Measurements from ENCODE around the gene SMYD3. TPM values are rescaled to one million over a fixed set of nuclear protein-coding genes. Genes with fewer than 3 reads are reported as not detected.

Gene SMYD3
- total and polyA plus RNA-seq, 2 of the 4 experiments (the other 2 are of a cell fraction): 26.5 to 37.6 TPM

- Histone ChIP-seq H2AK9ac (replicated peaks; ENCODE audit: low read depth, low read length, poor library complexity) (no peak overlapping the region), H2BK5ac (ENCODE audit: low read depth, low read length, poor library complexity, severe bottlenecking) (no peak overlapping the region), H3K4me3 (ENCODE audit: insufficient read depth, low read depth, low read length) (no peak overlapping the region), H3K4me2 (ENCODE audit: low read depth, low read length) (no peak overlapping the region), H2AK5ac (ENCODE audit: low read depth, low read length) (peak overlapping the region; percentile 76; the same call in 1 of the 2 replicates), H3K36me3 (ENCODE audit: control insufficient read depth, insufficient read depth, low read length) (no peaks in the 10 kb centered on the region), H3K4me1 (ENCODE audit: control insufficient read depth, insufficient read depth, low read length) (peaks cover 21% of the 10 kb centered on the region), H3K9me1 (ENCODE audit: insufficient read depth, low read length) (peaks cover 7% of the 10 kb centered on the region; the same call in 1 of the 2 replicates), H3K18ac (ENCODE audit: low read depth, low read length) (peak overlapping the region; percentile 19; the same call in 1 of the 2 replicates), H4K8ac (ENCODE audit: low read depth in 2 of 2, low read length in 2 of 2) (no peak overlapping the region; a peak in 1 of 4 replicates), H3K23ac (ENCODE audit: low read depth, low read length) (no peak overlapping the region), H3K4ac (ENCODE audit: low read depth, low read length) (no peak overlapping the region), H2AFZ (replicated peaks; ENCODE audit: low read length, poor library complexity) (no peak overlapping the region), H3K27ac (ENCODE audit: insufficient read depth, low read length) (no peak overlapping the region), H3K27me3 (ENCODE audit: control insufficient read depth, insufficient read depth, low read length) (no peaks in the 10 kb centered on the region), H3K79me1 (ENCODE audit: low read depth in 1 of 2, low read length in 2 of 2) (no peaks in the 10 kb centered on the region), H4K5ac (ENCODE audit: low read depth, low read length) (peak overlapping the region; percentile 12; the same call in 1 of the 2 replicates), H3K56ac (ENCODE audit: extremely low read depth, insufficient read depth, low read length) (no peak overlapping the region), H4K20me1 (ENCODE audit: insufficient read depth, low read length) (no peaks in the 10 kb centered on the region), H4K91ac (ENCODE audit: insufficient read depth, low read depth, low read length) (peak overlapping the region; percentile 28; the same call in 1 of the 2 replicates), H3K9ac (ENCODE audit: low read depth, low read length) (no peak overlapping the region), H3K14ac (replicated peaks; ENCODE audit: low read depth, low read length) (no peak overlapping the region), H3K9me3 (ENCODE audit: control insufficient read depth, insufficient read depth, low read length) (no peaks in the 10 kb centered on the region), H2BK15ac (ENCODE audit: low read depth, low read length) (peak overlapping the region; percentile 83; the same call in 2 of the 3 replicates), H2BK20ac (ENCODE audit: low read depth, low read length) (0 out of 2 replicates have a peak overlapping the region, but pooled peaks have one; percentile 20), H2BK120ac (ENCODE audit: low read depth, low read length) (no peak overlapping the region)
- DNase-seq (no peak), ATAC-seq (ENCODE audit: low read depth) (no peak)
- TF ChIP-seq CEBPB (IDR thresholded peaks at IDR 0.05; ENCODE audit: low read depth, low read length): no peak
- no peak for TF ChIP-seq POLR2A (IDR thresholded peaks at IDR 0.05; ENCODE audit: low read depth, low read length)
- no peak for TF ChIP-seq MAFK (IDR thresholded peaks at IDR 0.05; ENCODE audit: low read depth, low read length)
- no peak for TF ChIP-seq ELK1 (IDR thresholded peaks at IDR 0.05; ENCODE audit: borderline replicate concordance, low read depth, low read length)
- TF ChIP-seq, protein P1, sequence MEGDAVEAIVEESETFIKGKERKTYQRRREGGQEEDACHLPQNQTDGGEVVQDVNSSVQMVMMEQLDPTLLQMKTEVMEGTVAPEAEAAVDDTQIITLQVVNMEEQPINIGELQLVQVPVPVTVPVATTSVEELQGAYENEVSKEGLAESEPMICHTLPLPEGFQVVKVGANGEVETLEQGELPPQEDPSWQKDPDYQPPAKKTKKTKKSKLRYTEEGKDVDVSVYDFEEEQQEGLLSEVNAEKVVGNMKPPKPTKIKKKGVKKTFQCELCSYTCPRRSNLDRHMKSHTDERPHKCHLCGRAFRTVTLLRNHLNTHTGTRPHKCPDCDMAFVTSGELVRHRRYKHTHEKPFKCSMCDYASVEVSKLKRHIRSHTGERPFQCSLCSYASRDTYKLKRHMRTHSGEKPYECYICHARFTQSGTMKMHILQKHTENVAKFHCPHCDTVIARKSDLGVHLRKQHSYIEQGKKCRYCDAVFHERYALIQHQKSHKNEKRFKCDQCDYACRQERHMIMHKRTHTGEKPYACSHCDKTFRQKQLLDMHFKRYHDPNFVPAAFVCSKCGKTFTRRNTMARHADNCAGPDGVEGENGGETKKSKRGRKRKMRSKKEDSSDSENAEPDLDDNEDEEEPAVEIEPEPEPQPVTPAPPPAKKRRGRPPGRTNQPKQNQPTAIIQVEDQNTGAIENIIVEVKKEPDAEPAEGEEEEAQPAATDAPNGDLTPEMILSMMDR (conservative IDR thresholded peaks at IDR 0.05; ENCODE audit: low read depth, low read length): no peak
- TF ChIP-seq, protein P2, sequence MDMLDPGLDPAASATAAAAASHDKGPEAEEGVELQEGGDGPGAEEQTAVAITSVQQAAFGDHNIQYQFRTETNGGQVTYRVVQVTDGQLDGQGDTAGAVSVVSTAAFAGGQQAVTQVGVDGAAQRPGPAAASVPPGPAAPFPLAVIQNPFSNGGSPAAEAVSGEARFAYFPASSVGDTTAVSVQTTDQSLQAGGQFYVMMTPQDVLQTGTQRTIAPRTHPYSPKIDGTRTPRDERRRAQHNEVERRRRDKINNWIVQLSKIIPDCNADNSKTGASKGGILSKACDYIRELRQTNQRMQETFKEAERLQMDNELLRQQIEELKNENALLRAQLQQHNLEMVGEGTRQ (IDR thresholded peaks at IDR 0.05; ENCODE audit: low read depth, low read length): no peak
- TF ChIP-seq MAZ (IDR thresholded peaks at IDR 0.05; ENCODE audit: borderline replicate concordance, low read depth, low read length): no peak
- TF ChIP-seq FOS (IDR thresholded peaks at IDR 0.05; ENCODE audit: low read depth, low read length): no peak
- TF ChIP-seq MXI1 (IDR thresholded peaks at IDR 0.05; ENCODE audit: borderline replicate concordance, low read depth, low read length): no peak
- intact Hi-C loops (cut with micrococcal nuclease) (no loop called here), in situ Hi-C loops (cut with MboI; ENCODE audit: low sequenced_read_pairs) (no loop called here), dilution Hi-C loops (cut with HindIII; ENCODE audit: low sequenced_read_pairs, unreplicated experiment) (no loop called here)
- ChIA-PET POLR2A (ENCODE audit: unreplicated experiment) (no interaction called here), CTCF (no interaction called here)
- WGBS, 2 experiments (ENCODE audit: extremely low coverage in 2 of 2, insufficient read length in 1 of 2): no CpG with 5 or more reads among the region's 4 CpGs
- no TSS peak for BruUV-seq (replicated peaks)
These were observed 738.5 kb downstream of the SMYD3 start for GRCh38 chr1:245768596-245768995.
